Measurements from ENCODE around the gene DVL2.

GRCh38 chr17:7222093-7222971 is 12.0 kb downstream of the DVL2 start:
- TF ChIP-seq EZH2 (IDR thresholded peaks at IDR 0.05; ENCODE audit: low read length, unreplicated experiment) (no peak), EZH2phosphoT487 (IDR thresholded peaks at IDR 0.05; ENCODE audit: borderline replicate concordance, low read length) (no peak)
- TF ChIP-seq, protein P1, sequence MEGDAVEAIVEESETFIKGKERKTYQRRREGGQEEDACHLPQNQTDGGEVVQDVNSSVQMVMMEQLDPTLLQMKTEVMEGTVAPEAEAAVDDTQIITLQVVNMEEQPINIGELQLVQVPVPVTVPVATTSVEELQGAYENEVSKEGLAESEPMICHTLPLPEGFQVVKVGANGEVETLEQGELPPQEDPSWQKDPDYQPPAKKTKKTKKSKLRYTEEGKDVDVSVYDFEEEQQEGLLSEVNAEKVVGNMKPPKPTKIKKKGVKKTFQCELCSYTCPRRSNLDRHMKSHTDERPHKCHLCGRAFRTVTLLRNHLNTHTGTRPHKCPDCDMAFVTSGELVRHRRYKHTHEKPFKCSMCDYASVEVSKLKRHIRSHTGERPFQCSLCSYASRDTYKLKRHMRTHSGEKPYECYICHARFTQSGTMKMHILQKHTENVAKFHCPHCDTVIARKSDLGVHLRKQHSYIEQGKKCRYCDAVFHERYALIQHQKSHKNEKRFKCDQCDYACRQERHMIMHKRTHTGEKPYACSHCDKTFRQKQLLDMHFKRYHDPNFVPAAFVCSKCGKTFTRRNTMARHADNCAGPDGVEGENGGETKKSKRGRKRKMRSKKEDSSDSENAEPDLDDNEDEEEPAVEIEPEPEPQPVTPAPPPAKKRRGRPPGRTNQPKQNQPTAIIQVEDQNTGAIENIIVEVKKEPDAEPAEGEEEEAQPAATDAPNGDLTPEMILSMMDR (conservative IDR thresholded peaks at IDR 0.05; ENCODE audit: low read depth, low read length) = no peak

Data from PC-3 (cell line).